GM12874 (cell line): ENCODE results near the gene ARHGAP31.

Source experiments
- TF ChIP-seq, protein P1 (sequence below): IDR thresholded peaks from 2 replicates; pipeline ENCODE4 v1.5.1; 2011; ENCODE audit warnings: low read depth, mild to moderate bottlenecking, control low read depth, low read length, moderate library complexity; ENCODE audit not compliant: insufficient read depth

ARHGAP31 gene

DNA sequence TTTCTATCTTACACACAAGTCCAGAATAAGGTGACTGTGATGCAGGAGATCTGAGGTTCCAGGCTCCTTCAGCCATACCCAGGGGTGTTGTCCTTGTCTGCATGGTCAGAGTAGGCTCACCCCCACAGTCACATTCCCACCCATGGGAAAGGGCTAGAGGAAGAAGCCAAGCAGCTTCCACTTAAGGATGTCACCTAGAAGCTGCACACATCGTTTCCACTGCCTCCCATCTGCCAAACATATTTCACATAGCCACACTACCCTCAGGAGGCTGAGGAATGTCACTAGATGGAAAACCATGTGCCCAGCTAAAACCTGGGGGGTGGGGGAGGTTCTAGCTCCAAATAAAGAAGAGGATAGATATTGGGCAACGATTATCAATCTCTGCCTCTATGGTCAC is 111.1 kb downstream of the ARHGAP31 start:
- TF ChIP-seq, protein P1, sequence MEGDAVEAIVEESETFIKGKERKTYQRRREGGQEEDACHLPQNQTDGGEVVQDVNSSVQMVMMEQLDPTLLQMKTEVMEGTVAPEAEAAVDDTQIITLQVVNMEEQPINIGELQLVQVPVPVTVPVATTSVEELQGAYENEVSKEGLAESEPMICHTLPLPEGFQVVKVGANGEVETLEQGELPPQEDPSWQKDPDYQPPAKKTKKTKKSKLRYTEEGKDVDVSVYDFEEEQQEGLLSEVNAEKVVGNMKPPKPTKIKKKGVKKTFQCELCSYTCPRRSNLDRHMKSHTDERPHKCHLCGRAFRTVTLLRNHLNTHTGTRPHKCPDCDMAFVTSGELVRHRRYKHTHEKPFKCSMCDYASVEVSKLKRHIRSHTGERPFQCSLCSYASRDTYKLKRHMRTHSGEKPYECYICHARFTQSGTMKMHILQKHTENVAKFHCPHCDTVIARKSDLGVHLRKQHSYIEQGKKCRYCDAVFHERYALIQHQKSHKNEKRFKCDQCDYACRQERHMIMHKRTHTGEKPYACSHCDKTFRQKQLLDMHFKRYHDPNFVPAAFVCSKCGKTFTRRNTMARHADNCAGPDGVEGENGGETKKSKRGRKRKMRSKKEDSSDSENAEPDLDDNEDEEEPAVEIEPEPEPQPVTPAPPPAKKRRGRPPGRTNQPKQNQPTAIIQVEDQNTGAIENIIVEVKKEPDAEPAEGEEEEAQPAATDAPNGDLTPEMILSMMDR = no peak

DNA sequence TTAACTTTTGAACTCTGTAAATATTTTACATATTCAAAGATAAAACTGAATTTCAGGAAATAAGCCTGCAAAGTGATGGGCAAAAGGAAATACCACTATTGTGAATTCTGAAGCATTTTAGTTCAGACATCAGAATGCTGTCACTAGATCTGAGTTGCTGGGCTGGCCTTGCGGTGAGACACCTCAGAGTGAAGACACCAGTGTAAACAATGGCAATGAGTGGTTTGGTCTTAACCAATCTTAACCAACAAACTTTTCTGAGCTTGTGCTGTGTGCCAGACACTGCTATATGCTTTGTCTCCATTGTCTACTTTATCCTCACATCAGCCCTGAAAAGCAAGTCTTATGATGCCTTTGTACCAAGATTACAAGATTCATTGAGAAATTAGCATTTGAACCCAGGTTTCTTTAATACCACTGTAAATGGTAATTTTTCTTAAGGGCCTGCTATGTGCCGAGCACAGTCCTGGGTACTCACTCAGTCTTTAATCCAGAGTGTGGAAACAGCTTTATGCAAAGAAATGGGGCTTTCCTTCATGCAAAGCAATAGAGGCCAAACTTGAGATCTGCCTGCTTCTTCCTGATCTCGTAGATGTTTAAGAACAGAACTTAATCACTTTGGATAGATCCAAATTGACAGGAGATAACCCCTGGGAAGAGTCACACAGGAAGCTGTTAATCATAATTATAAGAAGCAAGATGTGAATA is 114.2 kb downstream of the ARHGAP31 start:
- TF ChIP-seq, protein P1 = no peak

DNA sequence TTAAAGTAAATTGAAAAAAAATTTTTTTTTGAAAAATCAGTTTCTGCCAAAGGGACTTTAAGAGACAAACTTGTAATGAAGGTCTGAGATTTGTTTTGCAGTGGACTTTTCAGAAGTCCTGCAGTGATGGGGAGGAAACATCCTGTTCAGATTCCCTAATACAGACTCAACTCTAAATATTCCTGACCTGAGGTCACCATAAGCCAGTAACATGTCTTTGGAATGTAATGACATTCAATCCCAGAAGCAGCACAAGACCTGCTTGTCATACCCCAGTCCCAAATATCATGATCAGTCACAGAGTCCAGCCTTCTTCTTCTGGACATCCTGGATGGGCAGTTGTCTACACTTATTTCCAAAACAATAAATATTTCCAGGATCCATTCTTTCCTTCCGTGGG is 115.7 kb downstream of the ARHGAP31 start:
- TF ChIP-seq, protein P1 = no peak

DNA sequence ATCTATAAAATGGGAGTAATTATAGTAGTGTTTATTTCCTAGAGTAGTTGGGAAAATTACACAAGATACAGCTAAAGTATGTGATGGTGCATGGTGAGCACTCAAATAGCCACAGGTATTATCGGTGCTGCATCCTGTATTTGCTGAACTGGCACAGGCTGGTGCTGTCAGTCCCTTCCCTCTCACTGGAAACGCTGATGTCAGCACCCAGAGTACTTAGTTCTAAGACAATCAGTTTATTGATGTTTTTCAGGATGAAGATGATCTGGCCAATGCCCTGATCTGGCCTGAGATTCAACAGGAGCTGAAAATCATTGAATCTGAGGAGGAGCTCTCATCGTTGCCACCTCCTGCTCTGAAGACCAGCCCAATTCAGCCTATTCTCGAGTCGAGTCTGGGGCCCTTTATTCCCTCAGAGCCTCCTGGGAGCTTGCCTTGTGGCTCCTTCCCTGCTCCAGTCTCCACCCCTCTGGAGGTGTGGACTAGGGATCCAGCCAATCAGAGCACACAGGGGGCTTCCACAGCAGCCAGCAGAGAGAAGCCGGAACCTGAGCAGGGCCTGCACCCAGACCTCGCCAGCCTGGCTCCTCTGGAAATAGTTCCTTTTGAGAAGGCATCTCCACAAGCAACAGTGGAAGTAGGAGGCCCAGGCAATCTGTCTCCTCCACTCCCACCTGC is 119.6 kb downstream of the ARHGAP31 start:
- TF ChIP-seq, protein P1 = no peak

DNA sequence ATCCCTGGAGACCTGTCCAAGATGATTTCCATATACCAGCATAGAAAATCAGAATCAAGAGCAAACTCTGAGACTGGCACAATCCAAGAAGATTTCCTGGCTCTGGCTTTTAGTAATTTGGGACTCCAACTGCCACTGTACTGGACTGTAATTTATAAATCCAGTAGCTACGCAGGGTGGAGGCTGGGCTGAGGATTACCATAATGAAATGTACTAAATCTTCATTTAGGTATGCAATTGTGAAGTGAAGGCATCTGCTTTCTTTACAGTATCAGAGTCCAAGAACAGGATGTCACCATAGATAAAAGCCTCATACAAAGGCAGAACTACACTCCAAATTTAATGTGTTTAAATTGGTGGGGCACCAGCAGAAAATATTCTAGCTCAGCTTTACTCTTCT is 122.7 kb downstream of the ARHGAP31 start:
- TF ChIP-seq, protein P1 = no peak

DNA sequence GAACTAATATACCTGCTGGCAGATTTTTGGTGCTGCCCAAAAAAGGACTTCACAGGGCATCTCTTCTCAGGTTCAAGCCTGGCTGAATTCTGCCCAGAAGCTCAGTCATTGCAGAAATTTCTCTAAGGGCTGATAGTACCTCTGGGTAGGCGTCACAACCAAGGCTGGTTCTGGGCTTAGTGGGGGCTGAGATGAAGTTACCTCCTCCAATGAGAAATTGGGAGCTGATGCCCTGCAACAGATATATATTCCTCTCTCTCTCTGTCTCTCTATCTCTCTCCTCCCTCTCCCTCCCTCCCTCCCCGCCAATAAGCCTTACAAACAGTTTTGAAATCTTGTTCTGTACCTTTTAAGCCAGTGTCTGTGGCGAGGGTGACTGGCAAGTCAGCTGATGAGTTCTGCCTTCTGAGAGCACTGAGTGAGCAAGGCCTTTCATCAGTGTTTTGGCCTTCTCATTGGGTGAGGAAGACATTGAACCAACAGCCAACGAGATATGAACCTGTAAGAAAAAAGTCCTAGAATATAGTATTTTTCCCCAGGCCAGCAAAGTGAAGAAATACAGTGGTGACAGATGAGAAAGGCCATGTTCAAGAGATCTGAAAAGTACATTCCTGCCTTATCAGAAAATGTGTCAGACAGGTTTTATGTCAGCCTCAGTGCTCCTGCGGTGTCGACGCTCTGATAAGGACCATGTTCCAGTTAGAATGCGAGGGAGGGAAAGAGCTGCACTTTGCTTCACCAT is 123.8 kb downstream of the ARHGAP31 start:
- TF ChIP-seq, protein P1 = no peak

DNA sequence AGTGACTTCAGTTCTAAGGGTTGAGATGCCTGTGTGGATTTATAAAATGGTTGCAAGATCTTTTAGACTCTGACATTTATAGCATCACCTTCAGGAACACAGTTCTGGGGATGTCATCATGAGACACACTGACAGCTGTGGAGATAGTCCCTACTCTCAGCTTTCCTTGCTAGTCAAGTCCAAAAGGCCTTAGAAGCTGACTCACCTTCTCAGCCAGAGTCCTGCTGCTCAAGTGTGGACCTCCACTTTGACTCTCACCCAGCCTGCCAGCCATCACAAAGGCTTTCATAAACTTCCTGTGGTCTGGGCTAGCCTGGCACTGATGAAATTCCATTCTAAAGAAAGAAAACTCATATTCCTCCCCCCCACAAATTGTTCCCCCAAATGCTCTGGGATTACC is 124.5 kb downstream of the ARHGAP31 start:
- TF ChIP-seq, protein P1 = no peak
